HG02981 (cell line): Measurements from ENCODE around the gene YWHAG.
"Not testable (repeated sequence)": the region's sequence is repeated elsewhere in the genome, so short reads cannot be mapped to it uniquely, and the experiment has no call there.

ENCODE experiments used
- ATAC-seq: cut with Tn5 transposase; IDR thresholded peaks from one replicate; pipeline ENCODE4 v1.9.1; 2021; ENCODE audit warnings: mild to moderate bottlenecking, moderate library complexity; ENCODE audit not compliant: unreplicated experiment

YWHAG gene

DNA sequence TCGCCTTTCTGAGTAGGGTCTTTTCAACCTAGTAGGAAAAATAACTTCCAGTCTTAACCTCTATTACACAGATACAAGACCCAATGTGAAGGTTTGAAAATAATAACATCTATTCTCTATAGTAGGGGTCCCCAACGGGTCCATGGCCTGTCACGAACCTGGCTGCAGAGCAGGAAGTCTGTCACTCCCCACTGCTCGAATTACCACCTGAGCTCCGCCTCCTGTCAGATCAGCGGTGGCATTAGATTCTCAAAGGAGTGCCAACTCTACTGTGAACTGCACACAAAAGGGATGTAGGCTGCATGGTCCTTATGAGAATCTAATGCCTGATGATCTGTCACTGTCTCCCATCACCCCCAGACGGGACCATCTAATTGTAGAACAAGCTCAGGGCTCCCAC, 7.4 kb downstream of the YWHAG start:
- ATAC-seq: no peak

DNA sequence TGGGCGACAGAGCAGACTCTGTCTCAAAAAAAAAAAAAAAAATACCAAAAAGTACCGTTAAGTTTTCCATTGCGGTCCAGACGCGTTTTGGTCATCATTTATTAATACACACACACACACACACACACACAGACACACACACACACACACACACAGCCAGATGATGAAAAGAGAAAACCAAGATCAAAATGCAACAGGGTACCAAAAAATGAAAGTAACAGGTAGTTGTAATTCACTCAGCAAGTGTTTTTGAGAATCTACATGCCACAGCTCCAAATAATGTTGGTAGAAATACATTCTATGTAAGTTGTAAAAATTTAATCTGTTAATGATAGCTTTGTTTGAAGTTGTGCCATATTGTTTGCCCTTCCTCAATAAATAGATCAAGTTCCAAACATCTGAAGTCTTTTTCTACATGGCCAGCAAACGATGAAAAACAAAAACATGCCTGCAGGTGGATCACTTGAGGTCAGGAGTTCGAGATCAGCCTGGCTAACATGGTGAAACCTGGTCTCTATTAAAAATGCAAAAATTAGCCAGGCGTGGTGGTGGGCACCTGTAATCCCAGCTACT, 9.4 kb downstream of the YWHAG start:
- no peak for ATAC-seq

DNA sequence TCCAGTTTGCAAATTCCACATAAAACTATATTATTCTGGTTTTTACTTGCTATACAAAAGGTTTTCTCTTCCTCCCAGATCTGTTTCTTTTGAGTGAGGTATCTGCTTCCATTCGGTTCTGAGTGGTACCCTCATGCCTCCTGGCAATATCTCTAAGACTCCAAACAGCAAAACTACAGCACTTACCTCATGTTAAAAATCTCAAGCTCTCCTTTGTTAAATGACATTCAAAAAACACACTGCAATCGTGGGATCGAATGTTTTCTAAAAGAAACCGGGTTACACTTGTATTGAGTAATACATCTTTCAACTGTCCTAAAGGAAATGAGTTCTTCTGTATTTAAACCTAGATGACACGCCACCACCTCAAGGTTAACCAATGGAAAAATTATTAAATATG, 11.1 kb downstream of the YWHAG start:
- no peak for ATAC-seq

DNA sequence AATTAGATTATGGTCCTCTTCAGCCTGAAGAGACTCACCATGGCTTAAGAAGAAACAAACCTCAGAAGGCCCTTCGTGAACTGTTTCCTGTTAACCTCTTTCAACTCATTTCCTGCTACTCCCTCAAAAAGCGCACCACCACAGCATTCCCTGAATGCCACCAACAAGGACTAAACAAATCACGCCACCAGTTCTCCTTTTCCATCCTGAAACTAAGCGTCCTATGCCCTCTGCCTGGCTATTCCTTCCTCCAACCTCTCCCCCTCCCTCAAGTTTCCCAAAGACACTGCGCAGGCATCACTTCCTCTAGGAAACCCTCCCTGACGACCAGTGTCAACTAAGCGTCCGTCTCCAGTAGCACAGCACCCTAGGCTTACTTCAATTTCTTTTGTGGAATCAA, 12.0 kb downstream of the YWHAG start:
- no peak for ATAC-seq

DNA sequence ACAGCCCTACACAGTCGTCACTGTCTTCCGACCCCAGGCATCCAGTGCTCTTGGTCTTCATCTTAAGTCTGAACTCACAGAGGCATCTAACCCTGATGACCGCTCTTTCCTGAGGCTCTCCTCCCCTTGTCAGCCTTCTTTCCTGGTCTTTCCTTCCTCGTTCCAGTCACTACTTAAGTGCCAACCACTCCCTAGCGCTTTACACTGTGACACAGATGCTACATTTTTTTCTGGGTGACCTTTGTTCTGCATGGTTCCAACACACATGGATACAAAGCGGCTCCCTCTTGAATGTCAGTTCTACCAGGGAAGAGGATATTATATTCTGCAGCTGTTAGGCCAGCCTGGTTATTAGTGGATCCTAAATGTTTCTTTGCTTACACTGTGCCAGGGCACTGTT, 12.7 kb downstream of the YWHAG start:
- ATAC-seq: no peak

DNA sequence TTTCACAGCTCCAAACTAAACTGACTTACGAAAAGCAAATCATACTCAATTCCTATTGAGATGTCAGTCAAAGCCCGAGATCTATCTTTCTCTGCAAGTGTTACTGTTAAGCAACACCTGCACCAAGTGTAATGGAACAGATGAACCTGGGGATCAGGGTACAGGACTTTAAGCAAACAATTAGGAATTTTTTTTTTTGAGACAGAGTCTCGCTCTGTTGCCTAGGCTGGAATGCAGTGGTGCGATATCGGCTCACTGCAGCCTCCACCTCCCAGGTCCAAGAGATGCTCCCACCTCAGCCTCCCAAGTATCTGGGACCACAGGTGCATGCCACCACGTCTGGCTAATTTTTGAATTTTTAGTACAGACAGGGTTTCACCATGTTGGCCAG, 14.9 kb downstream of the YWHAG start:
- no peak for ATAC-seq

DNA sequence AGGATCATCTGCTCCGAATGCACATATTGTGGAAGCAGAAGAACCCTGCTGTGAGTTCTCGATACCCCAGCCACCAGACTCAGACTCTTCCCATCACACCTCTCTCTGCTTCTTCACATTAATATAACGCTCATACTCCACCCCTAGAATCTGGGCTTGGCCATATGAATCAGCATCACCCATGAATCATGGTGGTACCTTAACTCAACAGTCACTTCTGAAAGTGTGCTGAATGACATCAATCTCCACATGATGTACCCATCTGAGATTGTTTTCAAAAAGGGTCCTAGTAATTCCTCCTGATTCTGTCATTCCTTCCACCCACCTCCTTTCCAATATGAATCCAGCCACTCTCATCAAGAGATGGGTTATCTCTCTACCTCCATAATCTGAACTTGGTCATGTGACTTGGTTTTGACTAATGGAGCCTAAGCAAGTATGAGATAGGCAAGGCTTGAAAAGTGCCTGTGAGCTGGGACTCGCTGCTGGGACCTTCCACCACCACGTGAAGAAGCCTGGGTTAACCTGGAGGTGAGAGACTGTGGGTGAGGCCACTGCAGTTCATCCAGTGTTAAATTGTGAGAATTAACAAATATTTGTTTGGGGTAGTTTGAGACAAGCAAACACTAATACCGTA, 15.4 kb downstream of the YWHAG start:
- ATAC-seq: no peak

DNA sequence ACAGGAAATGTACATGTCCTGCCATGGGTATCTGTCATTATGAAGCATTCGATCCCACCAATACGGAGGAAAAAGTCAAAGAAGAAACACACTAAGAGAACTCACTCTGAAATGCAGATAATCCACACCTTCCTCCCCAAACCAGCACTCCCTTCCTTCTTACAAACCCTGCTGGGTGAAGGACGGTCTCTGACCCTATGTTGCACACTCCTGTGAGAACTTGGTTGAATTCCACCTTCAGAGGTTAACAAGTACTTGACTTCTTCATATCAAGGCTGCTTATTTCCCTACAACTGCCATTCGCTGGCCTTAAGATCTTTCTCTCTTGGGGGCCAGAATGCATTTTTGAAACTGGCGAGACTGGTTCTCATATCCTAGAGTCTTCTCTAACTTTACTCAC, 16.6 kb downstream of the YWHAG start:
- ATAC-seq: no peak

DNA sequence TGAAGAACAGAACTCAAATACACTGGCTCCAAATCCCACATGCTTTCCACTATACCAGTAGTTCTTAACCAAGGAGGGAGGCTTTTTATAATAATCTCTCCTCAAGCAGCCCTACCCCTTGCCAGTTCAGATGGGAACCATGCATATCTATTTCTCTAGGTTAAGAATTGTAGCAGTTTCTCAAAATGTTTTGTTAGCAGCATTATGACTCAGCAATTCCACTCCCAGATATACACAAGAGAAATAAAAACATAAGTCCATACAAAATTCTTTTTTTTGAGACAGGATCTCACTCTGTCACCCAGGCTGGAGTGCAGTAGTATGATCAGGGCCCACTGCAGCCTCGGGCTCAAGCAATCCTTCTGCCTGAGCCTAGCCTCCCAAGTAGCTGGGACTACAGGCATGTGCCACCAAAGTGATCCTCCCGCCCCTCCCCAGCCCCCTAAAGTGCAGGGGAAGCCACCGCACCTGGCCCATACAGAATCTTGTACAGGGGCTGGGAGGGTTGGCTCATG, 18.1 kb downstream of the YWHAG start:
- no peak for ATAC-seq

DNA sequence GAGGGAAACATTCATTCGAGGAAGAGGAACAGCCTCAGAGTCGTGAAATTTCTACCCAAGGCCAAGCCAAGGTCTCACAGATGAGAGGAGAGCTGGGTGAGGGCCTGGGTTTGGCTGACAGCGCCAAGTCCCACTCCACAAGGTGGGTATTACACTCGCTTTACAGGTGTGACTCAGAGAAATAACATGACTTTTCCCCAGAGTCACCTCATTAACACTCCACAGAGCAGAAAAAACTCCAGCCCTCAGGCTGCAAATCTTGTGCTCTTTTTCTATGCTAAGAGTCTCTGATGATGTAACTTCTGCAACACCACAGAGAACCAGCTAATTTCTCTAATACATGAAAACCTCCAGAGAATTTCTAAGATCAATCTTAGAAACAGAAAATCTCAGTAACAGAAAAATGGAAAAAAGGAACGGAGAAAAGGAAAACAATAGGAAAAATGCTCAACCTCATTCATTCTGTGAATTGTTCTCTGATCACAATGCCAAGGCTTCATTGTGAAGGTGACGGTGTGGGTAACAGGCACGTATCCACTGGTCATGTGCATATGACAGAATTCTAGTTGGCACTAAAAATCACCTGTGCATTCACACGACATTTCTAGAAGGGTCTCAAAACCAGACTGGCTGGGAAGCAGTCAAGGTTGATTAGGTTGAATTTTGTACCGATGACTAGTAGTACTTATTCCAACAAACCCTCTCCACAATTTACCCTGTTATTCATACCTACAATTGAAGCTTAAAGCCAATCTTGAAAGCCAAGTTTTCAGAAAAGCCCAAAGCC, 20.3 kb downstream of the YWHAG start:
- ATAC-seq: no peak

DNA sequence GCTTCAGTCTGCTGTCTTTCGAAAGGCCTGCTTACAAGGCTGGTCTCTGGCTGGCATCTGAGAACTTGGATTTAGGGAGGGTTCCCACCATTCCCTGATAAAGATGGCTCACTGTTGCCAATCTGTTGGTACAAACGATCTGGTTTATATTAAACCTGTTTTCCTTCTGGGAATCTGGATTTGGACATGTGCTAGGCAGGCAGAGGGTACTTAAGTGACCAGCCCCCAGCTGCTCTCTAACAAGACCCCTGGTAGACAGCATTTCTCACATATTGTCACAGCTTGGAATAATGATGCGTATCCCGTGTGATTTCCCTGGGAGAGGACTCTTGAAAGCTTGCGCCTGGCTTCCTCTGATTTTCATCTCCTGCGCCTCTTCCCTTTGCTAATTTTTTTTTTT, 21.6 kb downstream of the YWHAG start:
- ATAC-seq: no peak

DNA sequence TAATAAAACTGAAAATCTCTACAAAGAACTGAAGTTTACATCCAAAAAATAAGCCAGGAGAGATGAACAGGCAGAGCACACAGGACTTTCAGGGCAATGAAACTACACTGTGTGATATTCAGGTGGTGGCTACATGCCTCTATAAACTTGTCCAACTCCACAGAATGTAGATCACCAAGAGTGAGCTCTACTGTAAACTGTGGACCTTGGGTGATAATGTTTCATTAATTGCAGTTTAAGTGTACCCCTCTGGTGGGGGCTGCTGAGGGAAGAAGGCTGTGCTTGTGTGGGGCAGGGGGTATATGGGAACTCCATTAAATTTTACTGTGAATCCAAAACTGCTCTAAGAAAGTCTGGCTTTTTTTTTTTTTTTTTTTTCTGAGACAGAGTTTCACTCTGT, 22.7 kb downstream of the YWHAG start:
- no peak for ATAC-seq

DNA sequence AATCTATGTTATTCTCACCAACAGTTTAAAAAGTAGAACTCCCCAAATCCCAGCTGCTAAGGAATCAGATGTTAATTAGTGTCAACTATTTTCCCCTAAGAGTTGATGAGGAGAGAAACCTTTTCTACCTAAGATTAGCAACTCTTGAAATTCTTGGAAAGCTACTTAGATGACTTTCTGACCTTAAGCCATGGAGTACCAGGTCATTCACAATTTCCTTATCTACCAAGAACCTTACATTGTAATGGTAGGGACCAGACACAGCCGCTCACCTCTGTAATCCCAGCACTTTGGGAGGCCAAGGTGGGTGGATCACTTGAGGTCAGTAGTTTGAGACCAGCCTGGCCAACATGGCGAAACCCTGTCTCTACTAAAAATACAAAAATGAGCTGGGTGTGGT, 23.4 kb downstream of the YWHAG start:
- ATAC-seq: not testable (repeated sequence)

DNA sequence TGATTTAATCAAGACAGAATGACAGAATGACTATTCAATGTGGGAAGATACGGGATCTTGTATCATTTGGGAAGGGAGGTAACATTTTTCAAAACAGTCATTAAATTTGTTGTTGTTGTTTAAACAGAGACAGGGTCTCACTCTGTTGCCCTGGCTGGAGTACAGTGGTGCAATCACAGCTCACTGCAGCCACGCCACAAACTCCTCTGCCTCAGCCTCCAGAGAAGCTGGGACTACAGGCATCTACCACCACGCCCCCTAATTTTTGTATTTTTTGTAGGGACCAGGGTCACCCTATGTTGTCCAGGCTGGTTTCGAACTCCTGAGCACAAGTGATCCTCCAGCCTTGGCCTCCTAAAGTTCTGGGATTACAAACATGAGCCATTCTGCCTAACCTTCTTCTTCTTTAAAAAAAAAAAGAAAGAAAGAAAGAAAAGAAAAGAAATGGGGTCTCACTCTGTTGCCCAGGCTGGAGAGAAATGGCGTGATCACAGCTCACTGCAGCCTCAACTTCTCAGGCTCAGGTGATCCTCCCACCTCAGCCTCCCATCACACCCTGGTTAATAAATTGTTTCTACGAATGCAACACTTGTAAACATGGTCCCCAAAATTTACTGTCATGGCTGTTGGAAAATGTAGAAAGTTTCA, 24.3 kb downstream of the YWHAG start:
- no peak for ATAC-seq

DNA sequence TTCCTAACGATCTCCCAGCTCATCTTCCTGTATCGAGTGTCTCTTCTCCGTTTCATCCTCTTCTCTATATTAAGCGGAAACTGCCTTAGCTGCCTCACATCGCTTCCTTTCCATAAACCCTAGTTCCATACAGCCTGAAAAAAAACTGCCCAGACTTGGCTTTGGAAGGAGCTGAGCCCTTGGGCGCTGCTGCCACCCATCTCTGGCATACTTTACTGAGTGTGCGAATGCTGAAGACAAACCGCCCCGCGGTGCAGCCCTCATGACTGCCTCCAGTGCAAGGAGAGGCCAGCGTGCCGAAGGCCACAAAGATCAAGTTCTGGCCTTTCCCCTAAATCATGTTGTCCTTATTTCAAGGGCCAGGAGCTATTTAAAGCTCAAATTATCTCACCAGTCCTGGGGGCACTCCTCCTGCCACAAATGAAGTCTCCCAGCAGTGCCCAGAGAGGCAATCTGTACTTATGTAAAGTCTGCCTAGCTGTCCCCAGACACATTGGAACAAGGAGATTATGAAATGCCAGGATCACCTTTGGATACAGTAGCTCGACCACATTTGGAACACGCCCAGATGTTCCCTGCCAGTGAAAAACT, 25.2 kb downstream of the YWHAG start:
- no peak for ATAC-seq

DNA sequence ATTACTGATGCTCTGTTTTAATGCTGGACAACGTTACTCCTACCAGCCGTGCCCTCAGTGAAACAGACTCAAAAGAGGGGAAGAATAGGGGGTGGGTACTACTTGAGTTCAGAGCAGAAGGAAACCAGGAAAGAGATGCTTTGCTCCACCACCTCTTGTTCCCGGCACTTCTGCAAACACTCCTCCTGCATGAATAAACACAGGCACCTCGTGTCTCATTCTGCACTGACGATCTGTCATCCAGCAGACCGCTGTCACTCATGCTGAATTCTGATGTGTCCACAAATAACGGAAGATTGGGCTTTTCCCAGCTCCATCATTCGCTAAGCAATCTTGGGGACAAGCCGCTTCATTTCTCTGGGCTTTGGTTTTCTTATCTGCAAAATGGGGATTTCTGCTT, 26.7 kb downstream of the YWHAG start:
- ATAC-seq: no peak

DNA sequence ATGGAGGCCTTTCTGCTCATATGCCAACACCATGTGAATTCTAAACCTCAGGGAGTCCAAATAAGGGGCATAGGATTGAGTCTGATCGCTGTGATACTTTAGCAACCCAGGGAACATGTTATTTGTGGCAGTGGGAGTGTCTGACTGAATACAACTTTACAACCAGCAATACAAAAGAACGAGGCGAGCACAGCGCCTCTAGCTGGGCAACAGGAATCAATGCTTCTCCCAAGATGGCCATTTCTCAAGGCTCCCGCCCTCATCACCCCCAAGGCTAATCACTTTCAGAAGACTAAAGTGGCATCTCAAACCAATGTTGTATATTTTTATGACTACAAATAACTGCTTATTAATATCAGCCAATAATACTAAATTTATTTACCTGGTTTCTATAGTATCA, 28.1 kb downstream of the YWHAG start:
- ATAC-seq: no peak

DNA sequence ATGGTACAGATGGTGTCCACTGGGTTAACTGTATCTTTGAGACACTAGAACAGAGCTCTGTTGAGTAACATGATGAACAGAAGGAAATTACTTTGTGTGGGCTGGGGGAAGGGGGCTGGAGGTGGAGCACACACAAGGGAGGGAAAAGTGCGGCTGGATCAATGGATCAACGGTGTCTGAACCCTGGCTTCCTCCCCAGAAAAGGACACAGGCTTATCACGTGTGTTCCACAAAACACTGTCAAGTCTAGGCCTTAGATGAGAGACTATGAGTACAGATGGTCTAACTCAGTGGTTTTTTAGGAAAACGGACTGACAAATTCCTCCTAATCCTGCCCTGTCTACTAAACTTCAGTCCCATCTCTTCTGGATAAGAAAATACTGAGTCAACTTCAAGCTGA, 28.5 kb downstream of the YWHAG start:
- ATAC-seq: no peak

DNA sequence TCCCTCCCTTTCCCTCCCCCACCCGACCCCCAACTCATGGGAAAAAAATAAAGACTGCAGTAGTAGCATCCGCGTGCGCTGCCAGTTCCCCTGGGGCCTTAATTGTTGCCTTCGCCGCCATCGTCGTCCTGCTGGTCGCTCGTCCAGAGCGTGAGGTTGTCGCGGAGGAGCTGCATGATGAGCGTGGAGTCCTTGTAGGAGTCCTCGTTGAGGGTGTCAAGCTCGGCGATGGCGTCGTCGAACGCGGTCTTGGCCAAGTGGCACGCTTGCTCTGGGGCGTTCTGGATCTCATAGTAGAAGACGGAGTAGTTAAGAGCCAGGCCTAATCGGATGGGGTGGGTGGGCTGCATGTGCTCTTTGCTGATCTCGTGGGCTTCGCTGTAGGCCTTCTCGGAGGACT, 29.3 kb downstream of the YWHAG start:
- no peak for ATAC-seq

DNA sequence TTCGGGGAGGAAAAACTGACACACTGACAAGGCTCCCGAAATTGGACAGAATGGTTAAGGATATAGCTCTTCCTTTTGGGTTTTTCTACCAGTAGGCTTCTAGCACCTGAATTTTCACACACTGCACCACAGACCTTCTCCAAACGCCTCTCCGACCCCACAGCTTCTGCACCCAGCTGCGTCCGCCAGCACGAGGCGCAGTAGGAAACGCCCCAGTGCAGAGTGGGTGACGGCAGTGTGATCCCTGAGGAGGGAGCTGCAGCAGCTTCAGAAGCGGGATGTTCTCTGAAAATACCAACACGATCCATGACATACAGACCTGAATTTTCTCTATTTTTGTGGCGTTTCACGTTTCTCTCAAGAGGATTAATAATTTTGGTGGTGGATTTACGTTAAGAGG, 30.4 kb downstream of the YWHAG start:
- no peak for ATAC-seq

DNA sequence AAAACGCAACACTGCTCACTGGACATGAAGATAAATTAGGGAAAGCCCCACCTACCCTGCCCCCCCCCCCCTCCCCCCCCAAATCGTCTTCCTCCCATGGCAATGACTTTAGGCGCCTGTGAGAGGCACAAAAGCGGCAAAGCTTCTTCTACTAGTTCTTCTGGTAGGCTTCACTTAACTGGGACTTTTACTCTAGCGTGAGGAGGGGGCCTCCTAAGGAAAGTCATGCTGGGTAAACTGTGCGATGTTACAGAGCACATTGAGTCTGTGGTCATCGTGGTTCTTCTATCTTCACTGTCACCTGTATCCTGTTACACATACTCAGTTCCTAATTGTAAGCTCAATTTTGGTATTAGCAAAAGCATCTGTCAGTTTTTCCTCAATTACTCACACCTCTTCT, 31.2 kb downstream of the YWHAG start:
- no peak for ATAC-seq
